NCI-H146 treated with DMSO at 0.1 percent for 48 hours (cell line): ENCODE data around the gene MYO3B.

Experiments
- DNase-seq: peaks from one replicate; lab custom pipeline; 2025; ENCODE audit not compliant: unreplicated experiment; lab: John Stamatoyannopoulos, UW

The MYO3B gene

DNA sequence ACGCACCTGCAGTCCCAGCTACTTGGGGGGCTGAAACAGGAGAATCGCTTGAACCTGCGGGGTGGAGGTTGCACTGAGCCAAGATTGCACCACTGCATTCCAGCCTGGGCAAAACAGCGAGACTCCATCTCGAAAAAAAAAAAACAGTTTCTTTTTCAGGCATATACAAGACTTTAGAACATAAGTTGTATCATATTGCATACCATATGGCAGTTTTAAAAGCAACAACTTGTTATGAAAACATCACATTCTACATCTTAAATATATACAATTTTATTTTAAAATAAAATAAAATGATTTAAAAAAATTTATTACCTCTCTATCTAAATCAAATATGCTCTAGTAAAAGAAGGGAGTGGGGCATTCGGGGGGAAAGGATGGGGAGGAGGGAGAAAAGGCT, 497.8 kb downstream of the MYO3B start:
- no peak for DNase-seq

DNA sequence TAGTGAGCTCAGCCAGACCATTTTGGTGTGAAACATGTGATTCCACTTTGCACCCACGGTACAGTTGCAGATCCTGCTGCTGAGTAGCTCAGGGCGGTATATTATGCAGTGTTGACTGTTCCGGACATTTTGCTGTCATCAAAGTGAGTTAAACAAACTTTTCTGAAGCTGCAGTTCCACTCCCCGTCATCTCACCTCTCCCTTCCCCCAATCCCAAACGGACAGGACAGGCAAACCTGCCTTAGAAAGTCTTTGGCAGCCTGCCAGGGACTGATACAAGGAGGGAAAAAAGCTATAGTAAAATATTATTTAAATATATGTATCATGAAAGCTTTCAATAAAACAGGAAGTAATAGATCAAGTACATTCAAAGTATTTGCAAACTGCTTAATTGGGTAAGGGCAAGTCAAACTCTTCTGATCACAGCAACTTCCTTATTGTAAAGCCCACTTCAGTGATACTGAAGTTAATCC, 501.7 kb downstream of the MYO3B start:
- DNase-seq, result no peak

DNA sequence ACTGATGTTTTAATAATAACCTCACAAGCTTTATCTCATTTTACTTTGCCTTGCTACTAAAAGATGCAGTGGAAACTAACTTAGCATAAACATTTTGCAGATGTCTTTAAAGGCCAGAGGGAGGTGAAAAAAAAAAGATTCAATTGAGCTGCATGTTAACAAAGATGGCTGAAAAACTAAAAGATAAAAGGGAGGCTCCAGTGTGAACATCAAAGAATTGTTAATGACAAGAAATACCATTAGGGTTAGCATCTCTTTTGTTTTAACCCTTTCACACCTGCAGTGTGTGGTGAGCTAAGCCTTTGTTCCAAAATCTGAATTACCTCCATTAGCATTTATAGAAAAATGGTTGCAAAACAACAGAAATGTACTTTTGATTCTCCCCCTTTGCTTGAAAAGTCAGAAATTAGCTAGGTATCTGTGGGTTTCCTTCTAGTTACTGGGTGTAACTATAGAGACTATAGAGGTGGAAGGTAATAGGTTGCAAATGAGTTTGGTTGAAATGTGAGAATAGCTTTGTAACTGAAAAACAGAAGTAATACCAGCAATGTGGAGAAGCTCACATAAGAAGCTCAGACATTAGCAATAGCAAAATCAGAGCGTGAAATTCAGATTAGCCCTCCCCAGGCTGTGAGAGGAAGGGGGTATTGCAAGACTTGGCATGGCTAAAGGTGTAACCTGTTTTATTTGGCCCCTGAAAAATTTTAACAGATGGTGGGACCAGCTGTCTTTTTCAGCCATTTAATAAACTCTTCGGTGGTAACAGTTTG, 502.4 kb downstream of the MYO3B start:
- DNase-seq, result no peak

DNA sequence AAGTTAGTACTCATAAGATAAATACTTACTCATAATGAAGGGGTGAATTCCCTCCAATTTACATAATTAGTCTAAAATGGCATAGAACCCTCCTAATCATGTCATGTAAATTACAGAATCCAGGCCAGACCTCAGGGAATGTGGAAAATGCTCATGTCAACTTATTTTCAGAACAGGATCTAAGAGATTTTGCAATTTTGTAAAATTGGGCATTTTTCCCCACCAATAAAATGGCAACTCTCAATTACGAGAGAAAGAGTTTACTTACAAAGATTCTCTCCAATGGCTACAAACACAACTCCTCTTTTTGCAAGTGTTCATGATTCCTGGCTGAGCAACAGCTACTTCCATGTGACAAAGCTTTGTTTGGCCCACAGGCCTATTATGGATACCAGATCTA, 503.4 kb downstream of the MYO3B start:
- DNase-seq, result no peak

DNA sequence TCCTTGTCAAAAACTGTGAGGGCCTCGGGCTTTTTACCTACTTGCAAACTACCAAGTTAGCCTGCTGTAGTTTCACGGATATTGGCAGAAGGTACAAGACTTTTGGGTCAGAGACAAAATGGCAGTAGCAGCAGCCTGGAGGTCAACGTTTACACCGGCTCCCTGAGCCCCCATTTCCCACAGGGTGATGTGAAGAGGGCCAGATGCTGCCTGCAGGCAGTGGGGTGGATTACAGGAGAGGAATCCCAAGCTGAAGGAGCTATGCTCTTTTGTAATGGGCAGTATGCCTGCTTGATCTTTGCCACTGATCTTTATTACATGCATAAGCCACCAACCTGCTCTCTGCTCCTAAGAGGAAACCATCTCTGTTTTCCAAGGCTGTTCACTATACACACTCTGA, 507.6 kb downstream of the MYO3B start:
- DNase-seq, result no peak

DNA sequence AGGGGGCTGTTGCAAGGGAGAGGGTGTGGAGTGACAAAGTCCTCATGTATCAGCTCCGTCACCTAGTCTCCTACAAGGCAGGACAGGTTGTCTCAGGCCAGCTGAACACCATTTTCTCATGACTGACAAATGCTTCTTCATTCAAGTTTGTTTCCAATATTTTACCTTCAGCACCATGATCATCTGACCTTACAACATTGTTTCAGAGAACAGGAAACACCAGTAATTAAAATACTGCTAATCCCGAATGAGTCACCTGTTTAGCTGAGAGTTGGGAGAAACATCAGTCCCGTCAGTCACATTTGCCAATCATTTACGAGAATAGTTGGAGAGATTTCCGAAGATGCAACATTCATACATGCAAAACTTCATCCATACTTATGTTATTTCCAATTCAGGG, 511.5 kb downstream of the MYO3B start:
- no peak for DNase-seq

DNA sequence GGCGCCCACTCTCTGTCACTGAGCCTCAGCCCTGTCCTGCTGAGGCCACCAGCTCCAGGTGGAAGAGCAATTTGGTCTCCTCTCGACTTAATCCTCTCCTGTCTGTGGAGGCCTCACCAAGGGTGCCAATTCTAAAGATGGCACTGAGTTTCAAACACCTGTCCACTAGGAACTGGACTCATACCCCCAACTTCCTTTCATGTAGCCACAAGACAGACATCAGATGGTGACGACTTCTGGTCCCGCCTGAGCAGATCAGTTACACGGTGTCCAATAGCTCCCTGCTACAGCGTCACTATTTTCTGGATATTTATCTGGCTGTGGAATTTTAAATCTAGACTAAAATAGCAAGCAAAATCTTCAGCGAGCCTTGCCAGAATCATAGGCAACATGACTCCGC, 512.7 kb downstream of the MYO3B start:
- no peak for DNase-seq

DNA sequence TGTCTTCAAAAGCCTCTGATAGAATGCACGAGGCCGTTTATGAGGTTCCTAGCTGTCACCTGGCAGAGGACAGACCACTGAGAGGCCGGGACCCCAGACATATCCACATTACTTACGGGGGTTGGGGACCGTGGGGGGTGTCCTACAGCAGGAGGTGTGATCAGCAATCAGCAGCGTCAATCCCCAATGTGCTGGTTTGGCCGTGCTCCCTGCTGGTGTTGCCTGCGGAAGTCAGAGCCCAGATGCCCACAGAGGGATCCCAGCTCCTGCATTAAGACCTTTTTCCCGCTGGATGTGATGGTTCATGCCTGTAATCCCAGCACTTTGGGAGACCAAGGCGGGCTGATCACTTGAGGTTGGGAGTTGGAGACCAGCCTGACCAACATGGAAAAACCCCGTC, 516.4 kb downstream of the MYO3B start:
- DNase-seq, result no peak

DNA sequence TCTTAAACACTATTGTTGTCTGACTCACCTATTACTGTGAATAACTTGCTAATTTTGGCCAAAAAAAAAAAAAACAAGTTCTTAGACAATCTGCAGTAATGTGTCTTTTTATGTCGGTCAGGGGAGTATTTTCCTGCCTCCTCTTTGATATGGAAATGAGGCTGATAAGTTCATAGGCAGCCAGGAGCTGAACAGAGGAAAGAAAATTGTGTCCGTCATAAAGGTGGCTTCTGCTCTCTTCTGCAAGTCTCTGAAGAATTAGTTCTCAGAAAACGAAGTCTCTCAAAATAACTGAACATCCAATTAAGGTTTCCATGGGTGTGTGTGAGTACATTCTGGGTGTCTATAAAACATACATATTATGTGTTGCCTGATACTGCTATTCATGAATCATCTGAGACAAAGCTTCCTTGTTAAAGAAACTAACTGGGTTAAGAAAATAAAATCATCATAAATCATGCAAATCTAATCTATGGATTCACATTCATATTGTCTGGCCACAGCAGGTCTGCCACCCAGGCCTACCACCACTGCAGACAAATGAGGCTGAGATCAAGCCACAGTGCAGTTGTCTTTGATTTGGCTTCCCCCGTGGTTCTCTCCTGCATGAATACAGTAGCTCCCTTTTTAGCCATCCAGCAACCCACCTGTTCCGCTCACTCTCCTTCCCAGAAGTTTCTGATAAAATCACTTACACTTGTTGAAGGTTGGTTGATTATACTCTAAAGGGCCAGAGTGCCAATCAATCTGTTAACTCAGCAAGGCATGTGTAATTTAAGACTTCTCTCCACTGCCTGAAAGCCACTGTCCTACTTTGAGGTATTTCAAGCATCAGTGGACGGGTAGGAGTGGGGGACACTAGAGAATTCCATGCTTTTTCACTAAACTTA, 517.8 kb downstream of the MYO3B start:
- DNase-seq, result no peak

DNA sequence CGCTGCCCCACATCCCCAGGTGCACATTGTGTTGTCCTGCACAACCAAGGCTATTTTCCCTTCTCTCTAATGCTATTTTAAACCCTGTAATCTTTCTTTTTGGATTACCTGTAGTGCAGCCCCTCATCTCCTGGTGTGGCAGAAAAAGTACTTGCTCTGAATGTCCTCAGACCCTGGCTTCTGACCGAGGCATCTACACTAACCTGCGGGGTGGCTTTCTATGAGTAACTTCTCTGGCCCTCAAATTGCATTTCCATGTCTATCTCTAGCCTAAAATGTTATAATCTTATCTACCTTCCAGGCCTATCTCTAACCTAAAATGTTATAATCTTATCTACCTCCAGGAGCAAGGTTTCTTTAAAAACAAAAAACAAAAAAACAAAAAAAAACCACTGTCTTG, 519.0 kb downstream of the MYO3B start:
- DNase-seq, result no peak

DNA sequence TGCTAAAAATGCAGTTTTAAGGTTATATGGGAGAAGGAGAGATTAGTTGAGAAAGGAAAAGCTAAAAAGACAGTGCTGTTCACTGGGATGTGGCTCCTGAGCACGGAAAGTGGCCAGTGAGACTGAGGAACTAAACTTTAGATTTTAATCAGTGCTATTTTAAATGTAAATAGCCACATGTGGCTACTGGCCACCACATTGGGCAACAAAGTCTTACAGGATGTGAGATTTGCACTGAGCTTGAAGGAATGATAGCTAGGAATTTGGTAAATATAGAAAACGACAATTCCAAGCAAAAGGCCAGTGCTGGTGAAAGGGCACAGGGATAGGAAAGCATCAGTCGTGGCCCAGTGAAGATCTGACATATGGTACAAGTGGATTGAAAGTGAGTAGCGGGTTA, 523.1 kb downstream of the MYO3B start:
- DNase-seq, result no peak

DNA sequence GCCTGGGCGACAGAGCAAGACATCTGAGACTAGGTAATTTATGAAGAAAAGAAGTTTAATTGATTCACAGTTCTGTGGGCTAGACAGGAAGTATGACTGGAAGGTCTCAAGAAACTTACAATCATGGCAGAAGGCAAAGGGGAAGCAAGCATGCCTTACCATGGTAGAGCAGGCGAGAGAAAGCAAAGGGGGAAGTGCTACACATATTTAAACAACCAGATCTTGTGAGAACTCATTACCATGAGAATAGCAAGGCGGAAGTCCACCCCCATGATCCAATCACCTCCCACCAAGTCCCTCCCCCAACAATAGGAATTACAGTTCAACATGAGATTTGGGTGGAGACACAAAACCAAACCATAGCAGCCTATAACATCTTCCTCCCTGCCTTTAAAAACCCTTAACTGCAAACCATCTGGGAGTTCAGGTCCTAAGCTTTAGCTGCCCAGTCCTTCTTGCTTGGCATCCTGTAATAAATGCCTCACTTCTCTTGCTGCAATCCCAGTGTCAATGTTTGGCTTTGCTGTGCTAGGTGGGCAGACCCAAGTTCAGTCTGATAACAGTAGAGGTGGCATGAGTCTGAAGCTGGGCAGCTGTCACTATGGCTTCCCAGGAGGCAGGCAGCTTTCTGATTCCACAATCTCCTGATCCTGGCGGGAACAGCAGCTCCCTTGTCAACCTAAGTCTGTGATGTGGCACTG, 526.0 kb downstream of the MYO3B start:
- DNase-seq, result no peak
